NCI-H82 treated with DMSO at 0.1 percent for 48 hours (cell line): Measurements from ENCODE around the gene UCN3.
"Not testable (repeated sequence)": the region's sequence is repeated elsewhere in the genome, so short reads cannot be mapped to it uniquely, and the experiment has no call there.

Experiments used
- DNase-seq: peaks from one replicate; lab custom pipeline; 2025; ENCODE audit not compliant: unreplicated experiment; lab: John Stamatoyannopoulos, UW

The UCN3 gene

DNA sequence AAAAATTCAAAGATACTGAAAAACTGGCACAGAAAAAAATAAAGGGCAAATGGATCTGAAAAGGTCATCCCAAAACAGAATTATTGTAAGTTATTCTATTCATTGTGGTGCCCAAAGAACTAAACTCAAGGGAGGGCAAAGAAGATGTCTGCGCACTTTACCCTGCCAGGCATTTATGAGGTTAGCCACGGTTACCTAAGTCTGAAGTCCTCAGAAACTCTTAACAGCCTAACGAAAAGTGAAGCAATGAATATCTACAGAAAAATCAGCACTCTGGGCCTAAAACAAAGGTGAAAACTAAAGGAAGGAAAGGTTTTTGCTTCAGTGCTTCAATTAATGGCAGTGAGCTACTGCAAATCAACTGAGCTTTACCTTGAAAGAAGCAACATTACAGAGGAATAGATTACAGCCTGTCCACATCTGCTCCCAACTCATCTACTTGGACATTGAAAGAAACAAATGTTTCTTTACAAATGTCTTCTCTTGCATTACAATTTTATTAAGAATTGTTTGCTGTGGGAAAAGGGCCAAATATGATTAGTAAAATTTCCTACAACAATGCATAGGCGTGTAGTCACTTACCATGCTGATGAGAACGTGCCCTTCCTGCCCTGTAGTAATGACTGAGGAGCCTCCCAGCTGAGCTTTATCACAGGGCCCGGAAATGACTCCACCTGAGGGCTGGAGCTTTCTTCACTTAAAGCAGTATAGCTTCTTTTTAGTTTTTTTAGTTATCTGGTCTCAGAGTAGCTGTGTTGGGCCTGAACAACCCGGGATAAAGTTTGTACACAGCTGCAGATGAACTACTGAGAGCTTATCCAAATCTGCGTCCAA, 39.7 kb downstream of the UCN3 start, which contains the start of gene TUBAL3:
Gene TUBAL3 (minus strand): TSS at position 621 of the 834 bp plus-strand sequence. CDS start 36 bp downstream, at position 585.
- no peak for DNase-seq

DNA sequence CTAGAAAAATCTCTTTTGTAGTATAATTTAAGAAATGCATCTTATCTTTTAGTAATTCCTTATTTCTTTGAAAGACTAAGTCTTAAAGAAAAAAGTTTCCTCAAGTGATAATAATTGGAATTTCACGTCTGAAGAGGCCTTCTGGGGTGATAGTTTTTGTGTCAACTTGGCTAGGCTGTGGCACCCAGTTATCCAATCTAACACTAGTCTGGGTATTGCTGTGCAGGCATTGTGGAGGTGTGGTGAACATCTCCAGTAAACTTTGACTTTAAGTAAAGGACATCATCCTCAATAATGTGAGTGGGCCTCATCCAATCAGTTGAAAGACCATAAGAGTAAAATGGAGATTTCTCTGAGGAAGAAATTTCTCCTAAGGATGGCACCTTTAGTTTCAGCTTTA, 42.2 kb downstream of the UCN3 start:
- DNase-seq, result no peak

DNA sequence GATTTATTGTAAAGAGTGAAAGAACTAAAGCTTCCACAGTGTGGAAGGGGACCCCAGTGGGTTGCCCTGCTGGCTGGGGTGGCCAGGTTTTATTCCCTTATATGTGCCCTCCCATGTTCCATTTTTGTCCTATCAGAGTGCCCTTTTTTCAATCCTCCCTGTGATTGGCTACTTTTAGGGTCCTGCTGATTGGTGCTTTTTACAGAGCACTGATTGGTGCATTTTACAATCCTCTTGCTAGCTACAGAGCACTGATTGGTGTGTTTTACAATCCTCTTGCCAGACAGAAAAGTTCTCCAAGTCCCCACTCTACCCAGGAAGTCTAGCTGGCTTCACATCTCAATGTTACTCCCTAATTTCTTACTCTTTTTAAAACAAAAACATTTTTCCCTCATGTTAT, 46.0 kb downstream of the UCN3 start:
- DNase-seq, result not testable (repeated sequence)

DNA sequence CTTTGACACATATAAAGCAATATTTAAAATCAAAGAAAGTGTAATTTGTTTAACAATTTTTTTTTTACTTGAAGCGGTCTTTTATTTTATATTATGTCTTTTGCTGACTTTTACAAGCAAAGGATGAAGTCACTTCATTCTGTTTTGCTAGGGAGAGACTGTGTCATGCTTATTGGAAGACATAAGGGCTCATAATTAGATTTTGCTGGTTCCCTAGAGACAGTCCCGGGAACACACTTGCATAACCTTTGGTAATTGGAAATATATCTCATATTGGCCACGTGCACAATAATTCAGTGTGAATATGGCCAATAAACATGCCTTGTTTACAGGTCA, 47.1 kb downstream of the UCN3 start:
- DNase-seq, result peak; percentile 37

DNA sequence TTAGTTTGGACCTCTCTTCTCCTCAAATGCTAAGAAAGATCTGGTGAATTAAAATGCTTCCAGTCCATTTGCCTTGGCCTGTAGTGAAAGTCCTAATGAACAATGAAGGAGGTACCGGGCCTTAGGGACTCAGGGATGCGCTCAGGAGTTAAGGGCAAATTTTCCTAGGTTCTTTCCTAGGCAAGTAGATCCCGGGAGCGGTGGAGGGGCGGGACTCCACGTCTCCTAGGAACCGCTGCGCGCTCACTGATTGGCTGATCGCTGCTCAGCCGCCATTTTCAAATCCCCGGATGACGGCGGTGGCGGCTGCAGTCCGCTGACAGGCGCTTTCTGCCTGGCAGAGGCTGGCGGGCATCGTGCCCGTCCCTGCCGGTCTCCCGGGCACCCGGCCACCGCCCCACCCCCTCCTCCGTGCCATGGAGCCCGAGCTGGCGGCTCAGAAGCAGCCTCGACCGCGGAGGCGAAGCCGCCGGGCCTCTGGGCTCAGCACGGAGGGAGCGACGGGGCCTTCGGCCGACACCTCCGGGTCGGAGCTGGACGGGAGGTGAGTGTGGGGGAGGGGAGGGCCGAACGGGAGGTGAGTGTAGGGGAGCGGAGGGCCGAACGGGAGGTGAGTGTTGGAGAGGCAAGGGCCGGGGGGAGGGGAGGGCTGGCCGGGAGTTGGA, 47.6 kb downstream of the UCN3 start, which contains the start of gene NET1:
Gene NET1 (plus strand): TSS at position 281 of the 665 bp plus-strand sequence. CDS start 136 bp downstream, at position 417.
- DNase-seq, result peak; percentile 72

DNA sequence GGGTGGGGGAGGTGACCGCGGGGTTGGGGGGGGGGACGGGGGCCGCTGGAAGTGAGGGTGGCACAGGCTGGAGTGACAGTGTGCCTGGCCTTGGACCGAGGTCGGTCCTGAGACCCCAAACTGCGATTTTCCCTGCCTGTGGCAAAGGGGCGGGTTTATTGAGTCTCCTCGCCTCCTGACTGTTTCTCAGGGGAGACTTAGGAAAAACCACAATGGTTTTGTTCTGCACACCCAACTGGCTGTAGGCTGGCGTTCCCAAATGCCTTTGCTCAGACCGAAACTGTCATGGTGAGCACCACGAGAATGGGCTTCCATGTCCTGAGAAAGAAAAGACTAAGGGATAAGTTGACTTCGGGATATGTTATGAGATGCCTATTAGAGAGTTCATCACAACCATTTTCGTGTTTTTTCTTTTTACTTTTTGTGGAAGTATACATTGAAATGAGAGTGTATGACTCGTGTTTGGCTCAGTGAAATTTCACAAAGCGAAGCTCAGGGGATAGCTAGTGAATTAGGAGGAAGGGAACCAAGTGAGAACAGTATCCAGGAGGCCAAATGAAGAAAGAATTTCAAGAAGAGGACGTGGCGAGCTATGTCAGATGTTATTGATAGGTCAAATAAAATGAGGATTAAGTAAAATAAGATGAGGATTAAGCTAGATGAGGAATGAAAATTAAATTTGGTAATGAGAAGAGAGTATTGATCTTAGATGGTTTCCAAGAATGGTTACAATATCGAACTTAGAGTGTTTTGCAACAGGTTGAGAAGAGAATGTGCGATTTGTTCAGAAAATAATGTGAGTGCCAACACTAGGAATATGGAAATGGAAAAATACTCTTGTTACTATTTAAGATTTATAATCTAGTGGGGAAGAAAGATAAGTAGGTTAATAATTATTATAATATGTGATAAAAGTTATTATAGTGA, 48.5 kb downstream of the UCN3 start:
- DNase-seq, result no peak

DNA sequence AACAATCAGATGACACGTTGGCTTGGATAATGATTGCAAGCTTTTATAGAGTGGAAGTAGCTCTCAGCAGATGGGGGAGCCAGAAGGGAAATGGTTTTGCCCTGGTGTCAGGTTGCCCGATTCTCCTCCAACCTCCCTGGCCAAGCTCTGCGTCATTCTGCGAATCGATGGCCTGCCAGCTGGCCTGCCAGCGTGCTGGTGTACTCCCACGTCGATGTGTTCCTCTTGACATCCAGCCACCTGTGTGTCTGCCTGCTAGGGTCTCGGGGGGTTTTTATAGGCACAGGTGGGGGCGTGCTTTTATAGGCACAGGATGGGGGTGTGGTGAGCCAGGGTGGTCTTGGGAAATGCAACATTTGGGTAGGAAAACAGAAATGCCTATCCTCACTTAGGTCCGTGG, 52.2 kb downstream of the UCN3 start:
- no peak for DNase-seq

DNA sequence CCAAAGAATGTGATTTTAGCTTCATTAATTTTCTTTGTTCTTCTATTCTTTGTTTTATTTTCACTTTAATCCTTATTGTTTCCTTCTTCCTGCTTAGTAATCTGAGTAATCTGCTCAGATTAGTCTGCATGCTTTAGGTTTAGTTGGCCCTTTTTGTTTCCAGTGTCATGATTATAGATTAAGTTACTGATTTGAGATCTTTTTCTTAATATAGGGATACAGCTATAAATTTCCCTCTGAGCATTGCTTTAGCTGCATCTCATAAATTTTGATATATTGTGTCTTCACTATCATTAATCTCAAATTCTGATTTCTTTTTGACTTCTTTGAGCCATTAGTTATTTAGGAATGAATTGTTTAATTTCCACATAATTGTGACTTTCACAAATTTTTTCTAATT, 53.8 kb downstream of the UCN3 start:
- no peak for DNase-seq

DNA sequence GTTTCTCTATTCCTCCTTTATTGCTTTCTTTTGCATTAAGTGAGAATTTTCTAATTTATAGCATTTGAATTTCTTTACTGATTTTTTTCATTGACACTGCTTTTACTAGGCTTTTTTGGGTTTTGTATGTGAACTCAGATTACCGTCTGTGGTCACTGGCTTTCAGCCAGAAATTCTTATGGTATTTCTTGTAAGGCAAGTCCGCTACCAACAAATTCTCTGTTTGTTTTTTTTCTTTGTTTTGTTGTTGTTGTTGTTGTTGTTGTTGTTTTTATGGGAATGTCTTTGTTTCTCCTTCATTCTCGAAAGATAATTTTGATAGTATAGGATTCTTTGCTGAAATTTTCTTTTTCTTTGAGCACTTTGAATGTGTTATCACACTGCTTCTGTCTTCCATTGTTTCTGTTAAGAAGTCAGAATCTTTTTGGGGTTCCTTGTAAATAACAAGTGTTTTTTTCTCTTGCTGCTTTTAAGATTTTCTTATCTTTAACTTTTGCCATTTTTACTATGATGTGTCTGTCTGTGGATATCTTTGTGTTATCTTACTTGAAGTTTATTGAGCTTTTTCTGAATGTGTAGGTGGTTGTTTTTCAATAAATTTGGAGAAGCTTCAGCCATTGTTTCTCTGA, 54.8 kb downstream of the UCN3 start:
- no peak for DNase-seq

DNA sequence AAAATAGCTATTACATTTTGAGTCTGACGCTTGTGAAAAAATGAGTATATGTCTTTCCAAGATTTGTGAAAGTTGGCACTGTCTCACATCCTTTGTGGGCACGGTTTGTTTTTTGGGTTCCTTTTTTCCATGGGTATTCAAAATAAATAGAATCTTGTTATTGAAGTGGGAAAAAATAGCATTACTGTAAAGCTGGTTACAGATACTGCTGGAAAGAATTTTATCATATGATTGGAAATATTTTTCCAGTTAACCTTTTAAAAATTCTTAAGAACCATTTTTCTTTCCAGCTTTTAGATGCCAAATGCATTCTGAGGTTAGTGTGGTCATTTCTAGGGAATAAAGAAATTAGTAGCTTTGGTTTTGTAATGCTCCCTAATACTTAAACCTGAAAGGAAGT, 59.0 kb downstream of the UCN3 start:
- no peak for DNase-seq
